Measurements from ENCODE around the gene UBE2O.

Gene UBE2O

DNA sequence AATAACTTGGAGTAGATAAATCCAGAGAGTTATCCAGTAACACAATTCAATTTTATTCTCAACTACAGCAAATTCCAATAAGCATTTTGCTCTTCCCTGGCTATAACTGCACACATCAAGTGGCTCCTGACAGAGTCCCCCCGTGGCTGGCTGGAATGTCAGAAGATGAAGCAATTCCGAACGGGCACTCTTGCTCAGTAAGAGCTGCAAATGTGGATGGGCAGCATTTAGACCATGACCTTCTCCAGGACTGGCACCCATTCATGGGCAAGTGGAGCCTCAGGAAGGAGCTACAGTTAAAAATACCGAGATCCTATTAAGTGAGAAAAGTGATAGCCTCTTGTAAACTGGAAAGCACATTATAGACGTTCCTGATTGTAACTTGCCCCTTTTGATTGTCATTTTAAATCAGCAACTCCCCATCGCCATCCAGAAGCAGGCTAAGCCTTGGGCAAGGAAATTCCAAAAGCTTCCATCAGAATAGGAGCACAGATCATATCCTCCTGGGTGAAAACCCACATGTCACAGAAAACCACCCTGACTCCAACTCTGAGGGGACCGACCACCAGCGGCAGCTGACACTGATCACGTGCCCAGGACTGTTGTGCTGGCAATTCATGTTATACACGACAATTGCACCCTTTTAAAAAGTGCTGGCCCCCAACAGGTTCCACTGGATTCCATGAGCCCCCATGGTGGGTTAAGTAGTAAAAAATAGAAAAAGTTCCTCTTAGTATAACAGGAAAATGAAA, 7.1 kb downstream of the UBE2O start:
- TF ChIP-seq, protein P1, sequence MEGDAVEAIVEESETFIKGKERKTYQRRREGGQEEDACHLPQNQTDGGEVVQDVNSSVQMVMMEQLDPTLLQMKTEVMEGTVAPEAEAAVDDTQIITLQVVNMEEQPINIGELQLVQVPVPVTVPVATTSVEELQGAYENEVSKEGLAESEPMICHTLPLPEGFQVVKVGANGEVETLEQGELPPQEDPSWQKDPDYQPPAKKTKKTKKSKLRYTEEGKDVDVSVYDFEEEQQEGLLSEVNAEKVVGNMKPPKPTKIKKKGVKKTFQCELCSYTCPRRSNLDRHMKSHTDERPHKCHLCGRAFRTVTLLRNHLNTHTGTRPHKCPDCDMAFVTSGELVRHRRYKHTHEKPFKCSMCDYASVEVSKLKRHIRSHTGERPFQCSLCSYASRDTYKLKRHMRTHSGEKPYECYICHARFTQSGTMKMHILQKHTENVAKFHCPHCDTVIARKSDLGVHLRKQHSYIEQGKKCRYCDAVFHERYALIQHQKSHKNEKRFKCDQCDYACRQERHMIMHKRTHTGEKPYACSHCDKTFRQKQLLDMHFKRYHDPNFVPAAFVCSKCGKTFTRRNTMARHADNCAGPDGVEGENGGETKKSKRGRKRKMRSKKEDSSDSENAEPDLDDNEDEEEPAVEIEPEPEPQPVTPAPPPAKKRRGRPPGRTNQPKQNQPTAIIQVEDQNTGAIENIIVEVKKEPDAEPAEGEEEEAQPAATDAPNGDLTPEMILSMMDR (conservative IDR thresholded peaks at IDR 0.05; ENCODE audit: low read depth, low read length) = no peak
- DNase-seq (ENCODE audit: low read depth) = no peak
- no peak overlapping the region for H3K4me3 ChIP-seq (ENCODE audit: low read length)

DNA sequence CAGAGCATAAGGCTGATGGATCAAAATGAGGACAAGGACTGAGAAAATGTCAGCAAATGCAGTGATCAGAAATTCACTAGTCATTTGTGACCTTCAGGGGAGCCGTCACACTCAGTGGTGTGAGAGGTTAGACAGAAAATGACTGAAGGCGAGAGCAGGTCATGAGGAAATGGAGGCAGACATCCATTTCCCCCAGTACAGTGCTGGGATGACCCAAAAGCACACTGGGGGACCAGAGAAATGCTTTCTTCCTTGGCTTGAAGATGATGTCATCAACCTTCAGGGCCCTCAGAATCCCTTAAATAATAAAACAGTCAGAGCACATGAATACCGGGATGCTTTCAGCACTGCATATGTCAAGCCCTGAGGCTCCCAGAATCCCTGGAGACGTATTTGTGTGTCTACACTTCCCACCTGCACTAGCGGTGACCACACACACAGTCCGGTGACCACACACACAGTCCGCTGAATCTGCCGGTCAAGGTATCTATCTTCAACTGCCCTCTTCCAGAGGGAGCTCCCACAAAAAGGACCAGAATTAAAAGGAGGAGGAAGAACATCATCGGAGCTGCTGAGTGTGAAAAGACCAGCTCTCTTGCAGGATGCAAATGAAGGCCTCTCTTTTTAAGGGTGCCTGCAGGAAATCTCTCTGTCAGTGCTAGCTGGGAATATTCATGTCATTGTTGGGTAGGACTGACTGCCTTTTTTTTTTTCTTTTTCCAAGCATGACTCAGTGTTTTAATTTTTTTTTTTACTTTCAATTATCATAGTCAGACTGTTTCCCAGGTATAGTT, 8.2 kb downstream of the UBE2O start:
- H3K4me3 ChIP-seq (ENCODE audit: low read length) = no peak overlapping the region
- no peak for DNase-seq (ENCODE audit: low read depth)
- TF ChIP-seq, protein P1 (conservative IDR thresholded peaks at IDR 0.05; ENCODE audit: low read depth, low read length) = no peak

DNA sequence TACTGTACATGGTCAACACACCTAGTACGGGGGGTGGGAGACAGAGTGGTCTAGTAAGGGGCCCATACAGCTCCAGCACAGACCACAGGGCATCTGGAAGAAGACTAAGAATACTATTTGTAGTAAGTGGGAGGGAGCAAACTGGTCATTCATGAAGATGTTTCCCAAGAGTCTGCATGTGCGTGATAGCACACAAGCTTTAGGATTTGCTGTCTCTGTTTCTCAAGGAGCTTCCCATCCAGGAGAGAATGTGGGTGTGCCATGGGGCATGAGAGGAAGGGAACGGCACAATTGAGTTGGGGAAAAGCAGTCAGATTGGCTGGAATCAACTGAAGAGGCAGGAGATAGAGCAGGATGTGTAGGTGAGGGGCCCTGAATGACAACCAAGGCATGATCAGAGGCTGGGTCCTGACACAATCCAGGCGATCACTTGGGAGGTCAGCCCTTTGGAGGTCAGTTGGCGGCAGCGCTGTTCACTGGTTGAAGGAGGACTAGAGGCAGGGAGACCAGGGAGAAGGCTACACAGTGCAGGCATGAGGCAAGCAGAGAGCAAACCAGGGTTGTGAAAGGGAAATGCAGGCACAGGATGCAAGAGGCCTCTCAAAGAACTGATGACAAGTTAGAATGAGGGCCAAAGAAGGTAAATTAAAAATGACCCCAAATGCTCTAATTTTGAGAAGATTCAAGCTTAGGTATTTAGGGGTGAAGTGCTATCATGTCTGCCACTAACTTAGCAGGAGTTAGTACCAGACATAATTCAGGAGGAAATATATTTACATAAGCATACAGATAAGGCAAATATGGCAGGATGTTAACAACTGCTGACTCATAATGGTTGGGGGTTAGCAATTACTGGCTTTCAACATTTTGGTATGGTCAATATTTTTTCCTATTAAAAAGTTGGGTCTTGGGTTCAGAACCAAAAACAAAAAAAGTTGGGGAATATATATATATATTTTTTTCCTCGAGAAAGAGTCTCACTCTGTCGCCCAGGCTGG, 10.3 kb downstream of the UBE2O start:
- no peak for DNase-seq (ENCODE audit: low read depth)
- TF ChIP-seq, protein P1 (conservative IDR thresholded peaks at IDR 0.05; ENCODE audit: low read depth, low read length) = no peak
- no peak overlapping the region for H3K4me3 ChIP-seq (ENCODE audit: low read length)

DNA sequence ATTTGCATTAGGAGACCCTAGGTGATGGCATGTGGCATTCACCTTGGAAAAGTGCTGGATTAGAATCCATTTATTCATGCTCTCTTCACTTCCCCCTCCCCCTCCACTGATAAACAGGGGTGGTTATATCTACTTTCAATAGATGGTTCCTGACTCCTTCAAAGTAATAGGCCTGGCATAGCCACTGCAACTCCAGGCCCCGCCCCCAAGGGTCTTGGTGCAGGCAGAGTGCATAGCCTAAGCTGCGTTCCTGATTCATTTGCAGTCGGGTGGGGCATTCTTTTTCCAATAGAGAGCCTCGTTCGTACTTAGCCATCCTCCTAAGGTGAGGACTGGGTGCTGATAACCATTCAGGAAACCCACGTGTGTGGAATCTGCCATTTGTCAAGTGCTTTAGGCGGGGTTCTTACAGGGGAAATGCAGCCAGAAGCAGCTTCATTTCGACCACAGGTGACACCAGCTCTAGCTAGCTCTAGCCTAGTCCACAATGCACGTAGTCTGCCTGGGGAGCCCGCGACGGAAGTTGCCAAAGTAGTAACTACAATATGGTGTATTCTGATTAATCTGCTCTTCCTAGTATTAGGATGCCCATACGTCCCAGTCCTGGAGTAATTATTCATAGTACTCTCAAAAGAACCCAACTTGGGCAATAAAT, 11.1 kb downstream of the UBE2O start:
- TF ChIP-seq, protein P1 (conservative IDR thresholded peaks at IDR 0.05; ENCODE audit: low read depth, low read length) = no peak
- DNase-seq (ENCODE audit: low read depth) = no peak
- H3K4me3 ChIP-seq (ENCODE audit: low read length) = no peak overlapping the region

DNA sequence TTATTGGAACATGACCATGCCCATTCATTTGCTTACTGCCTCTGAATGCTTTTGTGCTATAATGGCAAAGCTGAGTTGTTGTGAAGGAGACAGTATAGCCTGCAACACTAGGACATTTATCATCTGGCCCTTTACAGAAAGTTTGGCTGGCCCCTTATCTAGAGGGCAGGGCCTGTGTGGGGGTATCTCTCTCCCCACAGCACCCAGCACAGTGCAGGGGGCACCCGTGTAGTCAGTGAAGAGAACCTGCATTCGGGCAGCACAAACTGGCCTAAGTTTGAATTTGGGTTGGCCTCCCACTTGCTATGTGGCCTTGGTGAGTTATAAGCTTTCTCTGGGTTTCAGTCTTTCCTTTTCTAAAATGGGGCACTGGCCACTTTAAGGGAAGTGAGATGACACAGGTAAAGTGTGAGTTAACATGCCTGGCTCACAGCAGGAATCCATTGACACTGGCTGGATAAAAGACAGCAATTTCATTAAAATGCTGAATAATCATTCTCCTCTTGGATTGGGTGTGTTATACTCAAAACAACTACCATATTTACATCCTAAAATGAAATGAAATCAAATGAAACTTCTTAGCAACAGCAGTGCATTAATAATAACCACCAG, 12.1 kb downstream of the UBE2O start:
- TF ChIP-seq, protein P1 (conservative IDR thresholded peaks at IDR 0.05; ENCODE audit: low read depth, low read length) = no peak
- no peak for DNase-seq (ENCODE audit: low read depth)
- H3K4me3 ChIP-seq (ENCODE audit: low read length) = no peak overlapping the region

DNA sequence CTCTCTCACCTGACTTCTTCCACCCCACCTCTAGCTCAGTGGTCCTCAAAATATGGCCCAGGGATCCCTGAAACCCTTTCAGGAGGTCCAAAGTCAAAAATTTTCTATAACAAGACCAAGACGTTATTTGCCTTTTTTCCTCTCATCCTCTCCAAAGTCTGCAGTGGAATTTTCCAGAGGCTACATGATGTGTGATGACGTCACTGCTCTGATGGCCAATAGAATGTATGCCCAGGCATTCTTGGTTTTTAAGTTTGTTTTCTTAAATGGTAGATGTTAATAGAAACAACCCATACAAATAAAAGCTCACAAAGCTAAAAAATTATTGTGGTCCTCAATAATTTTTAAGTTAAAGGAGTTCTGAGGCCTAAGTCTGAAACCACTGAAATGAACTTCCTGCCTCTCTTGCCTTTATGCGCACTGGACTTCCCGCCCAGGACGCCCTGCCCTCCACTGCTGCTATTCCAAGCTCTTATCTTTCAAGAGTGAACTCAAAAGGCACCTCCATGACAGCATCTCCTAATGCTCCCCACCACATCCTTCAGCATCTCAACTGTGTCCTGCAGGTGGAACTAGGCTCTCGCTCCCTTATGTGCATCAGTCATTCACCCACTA, 13.5 kb downstream of the UBE2O start:
- H3K4me3 ChIP-seq (ENCODE audit: low read length) = no peak overlapping the region
- DNase-seq (ENCODE audit: low read depth) = no peak
- TF ChIP-seq, protein P1 (conservative IDR thresholded peaks at IDR 0.05; ENCODE audit: low read depth, low read length) = no peak
